ENCODE data around the gene IL12RB2.

IL12RB2 gene

DNA sequence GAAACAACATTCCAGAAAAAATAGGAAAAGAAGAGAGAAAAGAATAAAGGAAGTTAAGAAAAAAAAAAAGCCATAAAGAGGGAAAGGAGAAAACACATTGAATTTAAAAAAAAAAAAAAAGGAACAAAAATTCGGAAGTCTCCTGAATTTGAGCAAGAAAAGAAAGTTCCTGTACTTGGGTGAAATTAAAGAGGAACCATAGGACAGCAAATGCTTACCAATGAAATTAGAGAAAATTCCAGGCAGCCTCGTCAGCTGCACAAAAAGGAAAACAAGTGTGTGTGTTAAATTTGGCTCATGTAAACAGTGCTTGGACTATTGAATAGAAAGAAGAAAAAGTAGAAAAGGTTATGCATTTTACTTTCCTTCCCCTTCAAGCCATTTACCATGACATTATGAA lies 4.9 kb downstream of the IL12RB2 start:
- peak; percentile 48 for DNase-seq (ENCODE audit: low spot score)

DNA sequence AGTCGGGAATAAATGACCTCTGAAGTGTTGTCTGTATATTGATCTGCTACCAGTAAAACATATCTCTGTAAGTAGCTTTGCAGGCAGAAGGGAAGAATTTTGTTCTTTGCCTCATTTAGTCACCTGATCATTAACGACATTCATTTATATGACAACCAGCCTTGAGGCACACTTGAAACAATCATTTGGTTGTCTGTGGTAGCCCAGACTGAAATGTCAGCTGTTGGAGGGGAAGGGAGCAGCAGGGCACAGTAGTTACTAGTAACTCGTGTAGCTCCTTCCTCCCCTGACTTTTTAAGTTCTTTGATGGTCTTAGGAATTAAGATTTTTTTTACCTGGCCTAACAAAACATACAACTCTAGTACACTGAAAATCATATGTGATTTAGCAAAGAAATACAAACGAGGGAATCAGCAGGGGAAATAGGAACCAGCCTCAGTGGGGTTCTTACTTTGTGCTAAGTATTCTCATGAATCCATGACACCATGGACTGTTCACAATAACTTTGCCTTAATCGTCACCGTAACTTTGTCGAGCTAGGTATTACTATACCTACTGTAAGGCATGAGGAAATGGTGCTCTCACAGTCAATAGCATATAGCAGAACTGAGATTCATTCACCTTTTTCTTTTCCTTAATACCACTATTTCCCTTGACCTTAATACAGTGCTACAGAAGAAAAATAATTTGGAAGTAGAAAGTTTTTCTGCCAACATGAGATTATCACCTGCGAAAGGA lies 6.4 kb downstream of the IL12RB2 start:
- DNase-seq (ENCODE audit: low spot score), result peak; percentile 26

DNA sequence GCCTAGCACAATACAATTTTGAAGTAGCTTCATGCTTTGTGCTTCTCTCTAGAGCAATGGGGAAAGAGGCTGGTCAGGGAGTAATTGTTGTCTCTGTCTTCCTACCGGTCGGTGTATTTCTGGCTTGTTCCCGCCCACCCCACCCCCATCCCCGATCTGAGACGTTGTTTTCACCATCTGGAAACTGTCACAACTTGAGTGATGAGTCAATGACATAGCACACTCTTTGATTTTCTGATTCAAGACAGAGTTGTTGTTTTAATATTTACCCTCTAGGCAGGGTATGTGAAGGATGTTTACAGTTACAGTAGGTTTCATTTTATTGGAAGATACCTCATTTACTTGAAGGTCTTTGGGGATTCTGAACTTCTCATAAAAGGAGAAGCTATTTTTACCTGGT lies 7.0 kb downstream of the IL12RB2 start:
- DNase-seq (ENCODE audit: low spot score), result no peak

DNA sequence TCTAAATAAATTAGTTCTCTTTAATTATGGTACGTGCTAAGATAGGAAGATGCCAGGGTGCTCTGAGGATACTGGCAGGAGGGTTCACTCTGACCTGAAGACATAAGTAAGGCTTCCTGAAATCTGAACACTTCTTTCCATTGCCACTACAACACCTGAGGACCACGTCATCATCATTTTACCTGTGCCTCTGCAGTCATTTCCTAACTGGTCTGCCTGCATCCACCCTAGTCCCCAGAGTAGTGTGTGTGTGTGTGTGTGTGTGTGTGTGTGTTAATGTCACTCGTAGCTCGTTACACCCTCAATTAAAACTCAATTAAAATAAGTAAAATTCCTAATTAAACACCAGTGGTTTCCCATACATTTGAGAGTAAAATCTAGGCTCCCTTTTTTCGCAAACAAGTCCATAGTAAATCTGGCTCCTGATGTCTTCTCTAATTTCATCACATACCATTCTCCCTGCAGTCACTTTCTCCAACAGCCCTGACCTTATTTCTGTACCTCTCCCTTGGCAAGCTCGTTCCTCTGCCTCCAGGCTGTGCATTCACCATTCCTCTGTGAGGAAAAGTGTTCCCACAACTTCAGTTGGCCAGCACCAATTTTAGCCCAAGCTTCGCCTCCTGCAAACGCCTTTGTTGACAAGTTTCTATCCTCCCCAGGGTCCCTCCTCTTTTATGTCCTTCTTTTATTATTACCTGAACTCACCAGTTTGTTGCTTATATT lies 8.7 kb downstream of the IL12RB2 start:
- no peak for DNase-seq (ENCODE audit: low spot score)

DNA sequence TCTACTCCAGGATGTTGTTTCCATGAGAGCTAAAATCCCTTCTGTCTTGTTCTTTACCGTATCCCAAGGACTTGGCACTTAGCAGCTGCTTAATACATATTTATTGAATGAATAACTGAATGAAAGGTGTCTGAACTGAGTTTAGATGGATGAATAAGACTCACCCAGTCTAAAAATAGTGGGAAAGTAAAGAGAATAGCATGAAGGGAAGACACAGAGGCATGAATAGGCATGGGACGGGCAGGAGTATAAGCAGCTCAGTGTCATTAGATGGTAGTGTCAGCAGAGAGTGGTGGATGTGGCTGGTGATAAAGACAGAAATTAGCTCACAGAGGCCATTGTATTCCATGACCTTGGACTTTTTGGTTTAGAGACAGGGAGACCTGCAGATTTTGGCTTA lies 9.2 kb downstream of the IL12RB2 start:
- DNase-seq (ENCODE audit: low spot score), result no peak

DNA sequence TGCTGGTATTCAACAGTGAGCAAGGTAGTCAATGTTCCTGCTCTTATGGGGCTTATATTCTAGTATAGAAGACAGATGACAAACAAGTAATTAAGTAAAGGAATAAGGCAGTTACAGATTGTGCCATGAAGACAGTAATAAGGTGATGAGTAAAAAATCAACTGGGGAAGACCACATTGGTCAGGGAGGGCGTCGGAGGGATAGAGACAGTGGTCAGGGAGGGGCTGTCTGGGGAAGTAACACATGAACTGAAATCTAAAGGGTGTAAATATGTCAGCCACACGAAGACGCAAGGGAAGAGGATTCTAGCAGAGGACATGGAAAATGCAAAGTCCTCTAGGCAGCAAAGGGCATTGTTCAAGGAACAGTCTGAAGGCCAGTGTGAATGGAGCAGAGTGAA lies 10.1 kb downstream of the IL12RB2 start:
- DNase-seq (ENCODE audit: low spot score), result no peak

DNA sequence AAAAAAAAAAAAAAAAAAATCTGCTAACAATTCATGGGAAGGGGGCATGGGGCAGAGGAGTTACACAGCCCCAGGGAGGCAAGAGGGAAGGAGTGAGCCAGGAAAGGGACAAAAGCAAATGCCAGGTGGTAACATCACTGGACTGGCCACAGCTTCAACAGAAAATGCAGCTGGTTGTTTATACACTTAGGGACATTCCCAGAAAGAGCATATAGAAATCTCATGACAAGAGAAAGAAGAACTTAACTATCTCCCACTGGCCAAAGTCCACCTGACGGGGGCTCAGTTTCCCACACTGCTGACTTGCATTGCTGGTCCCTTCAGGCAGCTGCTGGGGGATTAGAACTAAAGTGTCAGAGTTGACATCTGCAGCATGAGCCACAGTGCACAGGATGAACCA lies 14.8 kb downstream of the IL12RB2 start:
- DNase-seq (ENCODE audit: low spot score), result no peak

DNA sequence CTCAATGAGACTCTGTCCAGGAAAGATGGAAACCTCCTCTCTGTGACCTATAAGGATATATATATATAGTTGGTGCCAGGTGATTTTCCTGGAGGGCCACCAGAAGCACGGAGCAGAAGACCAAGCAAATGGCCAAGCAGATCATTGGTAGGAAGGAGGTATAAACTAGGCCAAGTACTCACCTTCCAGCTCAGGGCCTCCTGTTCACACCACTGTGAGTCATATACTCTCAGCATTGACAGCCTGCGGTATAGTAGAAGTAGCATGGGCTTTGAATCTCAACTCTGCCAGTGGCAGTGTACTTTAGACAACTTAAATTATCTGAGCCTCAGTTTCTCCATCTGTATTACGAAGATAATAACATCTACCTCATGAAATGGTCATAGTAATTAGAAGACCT lies 15.4 kb downstream of the IL12RB2 start:
- no peak for DNase-seq (ENCODE audit: low spot score)

DNA sequence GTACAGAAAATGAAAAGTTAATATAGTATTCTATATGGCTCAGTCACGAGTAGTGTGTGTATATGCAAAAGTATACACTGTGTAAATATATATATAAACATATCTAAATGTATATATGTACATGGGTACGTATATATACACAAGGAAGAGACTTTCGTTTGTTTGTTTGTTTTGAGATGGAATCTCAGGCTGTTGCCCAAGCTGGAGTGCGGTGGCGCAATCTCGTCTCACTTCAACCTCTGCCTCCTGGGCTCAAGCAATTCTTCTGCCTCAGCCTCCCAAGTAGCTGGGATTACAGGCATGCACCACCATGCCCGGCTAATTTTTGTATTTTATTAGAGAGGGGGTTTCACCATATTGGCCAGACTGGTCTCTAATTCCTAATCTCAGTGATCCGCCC lies 16.4 kb downstream of the IL12RB2 start:
- no peak for DNase-seq (ENCODE audit: low spot score)

DNA sequence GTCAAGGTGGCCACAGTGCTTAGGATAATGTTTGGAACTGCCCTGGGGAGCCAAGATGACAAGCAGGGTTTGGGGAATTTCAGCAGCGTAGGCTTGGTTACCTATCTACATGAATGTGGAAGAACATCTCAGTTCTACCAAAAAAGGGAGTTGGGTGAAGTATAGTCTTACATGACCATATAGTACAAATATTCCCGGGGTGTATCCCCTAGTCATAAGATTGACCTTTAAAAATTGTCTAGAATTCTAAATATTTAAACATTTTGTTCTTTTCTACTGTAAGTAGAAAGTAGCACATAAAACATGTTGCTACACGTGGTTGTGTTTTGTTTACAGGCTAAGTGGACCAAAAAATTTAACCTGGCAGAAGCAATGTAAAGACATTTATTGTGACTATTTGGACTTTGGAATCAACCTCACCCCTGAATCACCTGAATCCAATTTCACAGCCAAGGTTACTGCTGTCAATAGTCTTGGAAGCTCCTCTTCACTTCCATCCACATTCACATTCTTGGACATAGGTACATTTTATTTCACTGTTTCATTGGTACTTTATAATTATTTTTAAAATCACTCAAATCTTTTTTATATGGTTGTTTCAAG lies 20.3 kb downstream of the IL12RB2 start:
- no peak for DNase-seq (ENCODE audit: low spot score)

DNA sequence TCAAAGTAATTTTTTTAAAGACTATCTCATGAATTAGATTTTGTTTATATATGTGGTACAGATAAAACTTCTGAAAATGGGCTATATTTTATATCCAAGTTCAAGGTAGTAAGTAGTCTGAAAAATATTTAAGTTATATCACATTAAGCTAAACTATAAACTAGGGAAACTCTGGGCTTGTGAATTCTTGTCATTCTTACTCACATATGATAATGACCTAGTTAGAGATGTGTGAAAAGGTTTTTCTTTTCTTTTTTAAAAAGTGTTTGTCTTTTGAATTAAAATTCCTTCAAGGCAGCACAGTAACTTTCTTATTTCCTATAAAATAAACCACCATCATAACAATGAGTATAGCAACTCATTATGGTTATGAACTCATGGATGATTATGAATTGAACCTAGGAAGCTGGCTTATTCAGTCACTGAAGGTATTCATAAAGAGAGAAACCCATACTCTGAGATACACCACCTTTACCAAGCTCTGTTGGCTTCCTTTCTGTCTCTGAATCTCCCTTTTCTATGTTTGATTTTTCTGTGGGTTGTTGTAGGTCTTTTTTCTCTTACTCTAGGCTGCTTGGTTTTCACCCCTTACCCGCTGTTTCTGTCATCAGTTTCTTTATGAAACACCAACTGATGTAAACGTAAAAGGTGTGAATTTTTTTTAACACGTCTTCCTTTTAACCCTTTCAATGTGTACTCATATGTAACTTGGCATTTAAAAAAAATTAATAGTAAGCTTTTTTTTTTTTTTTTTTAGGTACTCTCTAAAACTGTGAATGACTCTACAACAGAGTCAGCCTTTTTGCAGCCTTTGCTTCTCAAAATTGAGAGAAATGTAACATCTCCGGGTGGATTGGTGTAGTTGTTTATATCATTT lies 25.2 kb downstream of the IL12RB2 start:
- no peak for DNase-seq (ENCODE audit: low spot score)

DNA sequence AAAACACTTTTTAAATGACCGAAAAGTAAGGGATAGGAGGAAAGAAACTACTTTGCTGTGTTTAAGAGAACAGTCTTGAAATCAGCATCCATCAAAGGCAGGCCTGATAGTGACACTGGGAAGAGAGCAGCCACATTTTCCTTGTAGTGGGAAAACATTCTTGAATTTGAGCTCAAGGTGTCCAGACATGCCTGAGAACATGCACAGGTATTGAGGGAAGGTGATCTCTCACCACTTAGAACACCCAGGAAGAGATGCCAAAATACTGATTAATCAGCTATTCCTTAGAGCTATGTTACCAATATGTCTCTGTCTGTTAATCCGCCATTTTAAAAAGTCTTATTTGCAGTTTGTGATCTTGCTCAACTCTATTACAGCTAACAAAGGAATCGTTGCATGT lies 25.9 kb downstream of the IL12RB2 start:
- no peak for DNase-seq (ENCODE audit: low spot score)

DNA sequence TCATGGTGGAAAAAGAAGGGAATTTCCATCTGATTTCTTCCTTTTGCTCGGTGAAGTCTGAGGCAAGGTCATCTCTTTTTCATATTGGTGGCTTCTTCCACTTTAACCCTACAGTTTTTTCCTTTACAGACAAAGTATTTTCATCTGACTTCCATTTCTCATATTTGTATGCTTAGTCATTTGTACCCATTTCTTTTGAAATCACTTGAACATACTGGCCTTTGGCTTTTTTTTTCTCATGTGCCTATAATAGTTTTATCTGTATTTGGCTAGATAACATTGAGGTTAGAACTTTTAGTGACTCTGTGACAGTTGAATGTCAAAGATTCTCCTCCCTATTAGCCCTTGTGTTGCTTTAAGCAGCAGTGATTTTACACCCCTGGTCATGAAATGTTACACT lies 27.7 kb downstream of the IL12RB2 start:
- no peak for DNase-seq (ENCODE audit: low spot score)

DNA sequence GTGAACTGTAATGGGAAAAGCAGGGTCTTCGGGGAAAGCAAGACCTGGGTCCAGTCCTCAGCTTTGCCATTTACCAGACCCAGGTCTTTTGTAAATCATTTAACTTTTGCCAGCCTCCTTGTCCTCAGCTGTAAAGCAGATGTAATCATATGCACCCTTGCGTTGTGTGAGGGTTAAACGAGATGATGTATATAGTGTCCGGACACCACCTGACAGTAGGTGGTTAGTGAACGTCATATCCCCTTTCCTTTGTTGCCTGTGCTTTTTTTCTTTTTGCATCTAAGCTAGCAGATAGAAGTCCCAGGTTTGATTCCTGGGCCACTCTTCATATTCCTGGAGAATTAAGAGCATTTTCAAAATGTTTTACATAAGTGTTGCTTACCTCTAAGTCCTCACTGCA lies 28.5 kb downstream of the IL12RB2 start:
- DNase-seq (ENCODE audit: low spot score), result no peak

DNA sequence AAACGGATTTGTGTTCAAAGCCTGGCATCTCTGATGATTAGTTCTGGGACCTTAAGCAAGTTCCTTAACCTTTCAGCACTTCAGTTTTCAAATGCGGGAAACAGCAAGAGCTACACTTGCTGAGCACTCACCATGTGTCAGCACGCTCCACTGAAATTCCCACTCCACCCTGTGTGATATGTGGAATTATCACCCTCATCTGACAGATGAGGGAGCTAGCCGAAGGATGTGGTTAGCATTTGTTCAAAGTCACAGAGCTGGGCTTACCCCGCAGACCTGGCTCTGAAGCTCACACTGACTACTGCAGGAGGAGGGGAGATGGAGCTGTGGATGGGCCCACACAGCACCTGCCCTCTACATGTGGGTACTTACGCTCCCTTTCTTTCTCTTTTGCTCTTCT lies 29.1 kb downstream of the IL12RB2 start:
- no peak for DNase-seq (ENCODE audit: low spot score)

DNA sequence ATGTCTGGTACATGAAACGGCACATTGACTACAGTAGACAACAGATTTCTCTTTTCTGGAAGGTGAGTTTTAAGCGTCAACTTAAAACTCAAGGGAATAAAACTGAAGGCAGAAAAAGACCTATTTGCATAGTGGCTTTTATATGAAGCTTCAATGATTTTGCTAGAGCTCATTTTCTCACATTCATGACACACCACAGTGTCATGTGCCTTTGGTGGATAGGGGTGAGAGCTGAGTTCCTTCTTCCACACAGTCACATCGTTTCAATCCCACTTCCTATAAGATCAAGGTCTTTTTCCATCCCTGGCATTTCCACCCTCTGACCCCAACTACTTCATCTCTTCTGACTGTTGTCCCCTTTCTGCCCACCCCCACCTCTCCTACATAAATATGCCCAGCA lies 31.0 kb downstream of the IL12RB2 start:
- DNase-seq (ENCODE audit: low spot score), result no peak

DNA sequence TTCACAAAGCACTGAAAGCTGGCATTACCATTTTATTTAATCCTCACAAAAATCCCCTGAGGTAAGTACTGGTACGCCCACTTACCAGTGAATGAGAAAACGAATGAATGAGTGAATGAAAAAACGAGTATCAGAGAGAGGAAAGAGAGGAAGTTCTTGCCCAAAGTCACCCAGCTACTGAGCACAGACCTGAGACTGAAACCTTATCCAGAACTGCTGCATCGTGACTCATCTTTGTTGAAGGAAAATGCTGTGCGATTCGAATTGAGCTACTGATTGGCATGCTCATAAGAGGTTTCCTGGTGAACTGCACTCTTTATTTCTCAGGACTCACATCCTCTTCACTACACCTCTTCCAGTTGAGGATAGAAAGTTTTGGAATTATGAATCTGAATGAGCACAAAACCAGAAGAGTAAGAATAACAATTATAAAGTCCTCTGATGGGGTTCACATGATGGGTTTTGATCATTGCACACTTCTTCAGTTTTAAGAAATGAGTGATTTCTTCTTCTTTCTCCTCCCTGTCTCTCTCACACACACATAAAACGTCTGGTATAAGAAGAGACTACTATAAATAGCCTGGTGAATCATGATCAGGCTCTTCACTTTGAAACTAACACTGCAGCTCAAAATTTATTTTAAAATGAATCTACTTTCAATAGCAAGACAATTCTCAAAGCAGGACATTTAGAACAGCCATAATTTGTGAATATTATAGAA lies 32.1 kb downstream of the IL12RB2 start:
- DNase-seq (ENCODE audit: low spot score), result no peak

DNA sequence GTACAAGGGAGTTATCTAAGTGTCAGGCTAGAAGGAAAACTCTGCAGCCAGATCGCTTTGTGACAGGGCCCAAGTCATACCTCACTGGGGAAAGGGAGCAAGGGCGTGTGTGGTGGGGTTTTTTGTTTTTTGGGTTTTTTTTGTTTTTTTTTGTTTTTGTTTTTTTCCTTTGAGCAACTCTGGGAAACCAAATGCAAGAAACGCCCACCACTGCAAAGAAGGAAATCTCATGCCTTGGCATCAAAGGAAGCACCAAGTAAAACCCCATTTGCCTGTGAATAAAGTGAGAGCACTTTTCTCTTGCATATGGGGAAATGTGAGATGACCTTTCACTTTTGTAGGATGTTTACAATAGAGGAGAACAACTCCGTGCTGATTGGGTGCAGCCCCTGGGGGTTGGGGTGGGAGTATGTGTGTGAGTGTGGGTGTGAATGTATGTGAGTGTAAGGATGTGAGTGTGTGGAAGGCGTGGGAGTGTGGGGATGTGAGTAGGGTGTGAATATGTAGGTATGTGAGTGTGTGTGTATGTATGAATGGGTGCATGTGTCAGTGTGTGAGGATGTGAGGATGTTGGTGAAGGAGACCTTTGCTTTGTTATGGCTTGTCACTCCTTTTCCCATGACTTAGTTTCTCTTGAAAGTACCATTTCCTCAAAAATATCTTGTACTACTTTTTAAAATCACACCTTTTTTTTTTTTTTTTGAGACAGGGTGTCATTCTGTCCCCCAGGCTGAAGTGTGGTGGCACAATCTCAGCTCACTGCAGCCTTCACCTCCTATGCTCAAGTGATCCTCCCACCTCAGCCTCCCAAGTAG lies 34.6 kb downstream of the IL12RB2 start:
- no peak for DNase-seq (ENCODE audit: low spot score)

DNA sequence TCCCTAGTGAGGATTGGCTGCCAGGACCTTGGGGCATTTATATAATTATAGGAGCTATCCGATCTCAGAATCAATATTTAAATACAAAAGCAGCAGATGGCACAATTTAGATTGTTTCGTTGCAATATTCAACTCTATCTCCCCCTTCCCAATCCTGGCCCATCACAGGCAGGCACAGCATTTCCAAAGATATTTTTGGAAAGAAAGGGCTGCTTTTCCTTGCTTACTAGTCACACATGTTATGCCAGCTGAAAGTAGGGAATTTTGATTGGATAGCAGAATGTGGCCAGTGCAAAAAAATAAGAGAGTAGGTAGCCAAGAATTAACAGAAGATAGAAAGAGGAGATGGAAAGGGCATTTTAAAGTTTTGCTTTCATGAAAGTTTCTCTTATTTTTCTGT lies 37.9 kb downstream of the IL12RB2 start:
- DNase-seq (ENCODE audit: low spot score), result no peak

DNA sequence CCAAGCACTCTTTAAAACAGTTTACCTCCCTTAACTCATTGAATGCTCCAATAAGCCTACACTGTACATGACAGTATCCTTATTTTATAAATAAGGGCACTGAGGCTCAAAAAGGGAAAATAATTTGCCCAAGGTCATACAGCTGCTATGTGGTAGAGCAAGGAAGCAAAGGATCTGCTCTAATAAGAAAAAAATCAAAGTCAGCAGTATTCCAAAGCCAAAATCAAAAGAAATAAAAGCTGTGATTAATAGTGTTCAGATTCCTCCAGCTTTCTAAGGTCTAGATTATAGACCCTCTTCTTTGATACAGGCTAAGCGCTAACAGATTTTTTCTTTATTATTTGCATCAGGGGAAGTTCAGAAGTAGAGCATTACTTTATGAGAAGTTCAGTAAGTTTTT lies 39.3 kb downstream of the IL12RB2 start:
- DNase-seq (ENCODE audit: low spot score), result no peak
